Measurements from ENCODE around the gene TAAR5.

TAAR5 gene

GRCh38 chr6:132587424-132587823, 2.1 kb downstream of the TAAR5 start:
- no peak overlapping the region for H3K27ac ChIP-seq

GRCh38 chr6:132584698-132585097, 4.8 kb downstream of the TAAR5 start:
- no peak overlapping the region for H3K27ac ChIP-seq
- no peak overlapping the region for H3K9ac ChIP-seq
- H4K20me1 ChIP-seq (ENCODE audit: insufficient read depth), result no peaks in the 10 kb centered on the region
- no peaks in the 10 kb centered on the region for H3K36me3 ChIP-seq (ENCODE audit: insufficient read depth)
- no peaks in the 10 kb centered on the region for H3K4me1 ChIP-seq (ENCODE audit: low read depth, poor library complexity, severe bottlenecking)
- no peak overlapping the region for H3K4me2 ChIP-seq
- H3K27me3 ChIP-seq (ENCODE audit: insufficient read depth, low read depth), result no peaks in the 10 kb centered on the region
- H3K4me3 ChIP-seq (IDR thresholded peaks at IDR 0.05; ENCODE audit: insufficient read depth, low read depth, low read length), result no peak overlapping the region
- TF ChIP-seq CTCF (conservative IDR thresholded peaks at IDR 0.05; ENCODE audit: low read depth, low read length), result no peak
- H3K79me2 ChIP-seq (ENCODE audit: insufficient read depth, low read depth), result no peaks in the 10 kb centered on the region
- no peak overlapping the region for H2AFZ ChIP-seq (ENCODE audit: low read depth)

More at GRCh38 chr6:132587424-132587823, 2.1 kb downstream of the TAAR5 start:
- H2AFZ ChIP-seq (ENCODE audit: low read depth), result no peak overlapping the region
- no peaks in the 10 kb centered on the region for H3K4me1 ChIP-seq (ENCODE audit: low read depth, poor library complexity, severe bottlenecking)
- H3K79me2 ChIP-seq (ENCODE audit: insufficient read depth, low read depth), result no peaks in the 10 kb centered on the region
- no peak for TF ChIP-seq CTCF (conservative IDR thresholded peaks at IDR 0.05; ENCODE audit: low read depth, low read length)
- no peak overlapping the region for H3K4me2 ChIP-seq
- H3K9ac ChIP-seq, result no peak overlapping the region
- no peak overlapping the region for H3K4me3 ChIP-seq (IDR thresholded peaks at IDR 0.05; ENCODE audit: insufficient read depth, low read depth, low read length)
- no peaks in the 10 kb centered on the region for H4K20me1 ChIP-seq (ENCODE audit: insufficient read depth)
- H3K27me3 ChIP-seq (ENCODE audit: insufficient read depth, low read depth), result no peaks in the 10 kb centered on the region
- H3K36me3 ChIP-seq (ENCODE audit: insufficient read depth), result no peaks in the 10 kb centered on the region

- no peaks in the 10 kb centered on the region for H3K79me2 ChIP-seq (ENCODE audit: insufficient read depth, low read depth)
- H3K27me3 ChIP-seq (ENCODE audit: insufficient read depth, low read depth), result no peaks in the 10 kb centered on the region
- no peak overlapping the region for H2AFZ ChIP-seq (ENCODE audit: low read depth)
- H3K36me3 ChIP-seq (ENCODE audit: insufficient read depth), result no peaks in the 10 kb centered on the region
- H3K4me1 ChIP-seq (ENCODE audit: low read depth, poor library complexity, severe bottlenecking), result peaks cover 4% of the 10 kb centered on the region
- TF ChIP-seq CTCF (conservative IDR thresholded peaks at IDR 0.05; ENCODE audit: low read depth, low read length), result no peak
- H3K27ac ChIP-seq, result no peak overlapping the region
- no peak overlapping the region for H3K4me3 ChIP-seq (IDR thresholded peaks at IDR 0.05; ENCODE audit: insufficient read depth, low read depth, low read length)
- no peak overlapping the region for H3K4me2 ChIP-seq
- H3K9ac ChIP-seq, result no peak overlapping the region
- no peaks in the 10 kb centered on the region for H4K20me1 ChIP-seq (ENCODE audit: insufficient read depth)
These were observed 17.8 kb downstream of the TAAR5 start for GRCh38 chr6:132571774-132572173.

- Histone ChIP-seq H3K27me3 (ENCODE audit: insufficient read depth, low read depth) (no peaks in the 10 kb centered on the region), H3K27ac (no peak within 1 kb of the TSS), H4K20me1 (ENCODE audit: insufficient read depth) (no peaks in the 10 kb centered on the region), H3K4me2 (no peak within 1 kb of the TSS), H3K4me1 (ENCODE audit: low read depth, poor library complexity, severe bottlenecking) (peaks cover 4% of the 10 kb centered on the region), H3K79me2 (ENCODE audit: insufficient read depth, low read depth) (no peaks in the 10 kb centered on the region), H3K9ac (no peak within 1 kb of the TSS), H3K4me3 (IDR thresholded peaks at IDR 0.05; ENCODE audit: insufficient read depth, low read depth, low read length) (no peak within 1 kb of the TSS), H2AFZ (ENCODE audit: low read depth) (no peak within 1 kb of the TSS), H3K36me3 (ENCODE audit: insufficient read depth) (no peaks in the 10 kb centered on the region)
- no peak for TF ChIP-seq CTCF (conservative IDR thresholded peaks at IDR 0.05; ENCODE audit: low read depth, low read length)
These were observed 19.2 kb downstream of the TAAR5 start, which contains the start of gene TAAR6 for GRCh38 chr6:132570221-132570777. Gene TAAR6, plus strand, starts transcription at chr6:132570322. Its CDS starts 0 bp downstream, at chr6:132570322.
